Panc1 (cell line): ENCODE results near the gene TMEM108.

Experiments
- POLR2AphosphoS5 ChIP-seq: IDR thresholded peaks from 2 replicates; pipeline ENCODE4 v1.6.1; 2012; ENCODE audit warnings: mild to moderate bottlenecking, low read depth, low read length, moderate library complexity
- SIN3A ChIP-seq: IDR thresholded peaks from 2 replicates; pipeline ENCODE4 v1.6.1; 2012; ENCODE audit warnings: low read depth, mild to moderate bottlenecking, low read length, moderate library complexity, borderline replicate concordance; ENCODE audit not compliant: insufficient read depth
- TF ChIP-seq, protein P1 (sequence below): fragments of 450-650 bp; IDR thresholded peaks from 2 replicates; pipeline ENCODE4 v1.5.1; 2017; ENCODE audit warnings: mild to moderate bottlenecking
- TF ChIP-seq, protein P2 (sequence below), 2 experiments: IDR thresholded peaks; 2 replicates each; pipeline ENCODE4 v1.6.1; 2011 to 2012; ENCODE audit warnings: low read depth in 2 of 2, control low read depth in 1 of 2, low read length in 1 of 2, mild to moderate bottlenecking in 1 of 2, moderate library complexity in 1 of 2; ENCODE audit not compliant: insufficient read depth in 1 of 2

DNA sequence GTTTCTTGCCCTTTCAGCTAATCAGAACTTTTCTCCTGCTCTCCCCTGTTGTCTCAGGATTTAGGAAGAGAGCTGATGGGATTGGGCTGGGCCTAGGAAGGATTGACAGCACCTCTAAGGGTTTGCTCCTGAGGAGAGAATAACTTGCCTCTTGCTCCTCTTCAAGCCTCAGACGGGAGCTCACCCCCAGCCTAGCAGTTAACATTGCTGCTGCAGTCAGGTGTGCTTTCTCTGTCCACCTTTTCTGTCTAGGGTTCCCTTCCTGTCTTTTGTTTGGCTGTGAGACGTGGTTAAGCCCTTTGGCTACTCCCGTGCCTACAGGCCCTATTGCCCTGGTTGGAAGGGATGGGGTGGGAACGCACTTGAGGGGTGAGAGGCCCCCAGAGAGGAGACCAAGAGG is 20.1 kb downstream of the TMEM108 start:
- TF ChIP-seq, protein P1, sequence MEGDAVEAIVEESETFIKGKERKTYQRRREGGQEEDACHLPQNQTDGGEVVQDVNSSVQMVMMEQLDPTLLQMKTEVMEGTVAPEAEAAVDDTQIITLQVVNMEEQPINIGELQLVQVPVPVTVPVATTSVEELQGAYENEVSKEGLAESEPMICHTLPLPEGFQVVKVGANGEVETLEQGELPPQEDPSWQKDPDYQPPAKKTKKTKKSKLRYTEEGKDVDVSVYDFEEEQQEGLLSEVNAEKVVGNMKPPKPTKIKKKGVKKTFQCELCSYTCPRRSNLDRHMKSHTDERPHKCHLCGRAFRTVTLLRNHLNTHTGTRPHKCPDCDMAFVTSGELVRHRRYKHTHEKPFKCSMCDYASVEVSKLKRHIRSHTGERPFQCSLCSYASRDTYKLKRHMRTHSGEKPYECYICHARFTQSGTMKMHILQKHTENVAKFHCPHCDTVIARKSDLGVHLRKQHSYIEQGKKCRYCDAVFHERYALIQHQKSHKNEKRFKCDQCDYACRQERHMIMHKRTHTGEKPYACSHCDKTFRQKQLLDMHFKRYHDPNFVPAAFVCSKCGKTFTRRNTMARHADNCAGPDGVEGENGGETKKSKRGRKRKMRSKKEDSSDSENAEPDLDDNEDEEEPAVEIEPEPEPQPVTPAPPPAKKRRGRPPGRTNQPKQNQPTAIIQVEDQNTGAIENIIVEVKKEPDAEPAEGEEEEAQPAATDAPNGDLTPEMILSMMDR: no peak
- TF ChIP-seq POLR2AphosphoS5 (no peak), SIN3A (no peak)
- TF ChIP-seq, protein P2, sequence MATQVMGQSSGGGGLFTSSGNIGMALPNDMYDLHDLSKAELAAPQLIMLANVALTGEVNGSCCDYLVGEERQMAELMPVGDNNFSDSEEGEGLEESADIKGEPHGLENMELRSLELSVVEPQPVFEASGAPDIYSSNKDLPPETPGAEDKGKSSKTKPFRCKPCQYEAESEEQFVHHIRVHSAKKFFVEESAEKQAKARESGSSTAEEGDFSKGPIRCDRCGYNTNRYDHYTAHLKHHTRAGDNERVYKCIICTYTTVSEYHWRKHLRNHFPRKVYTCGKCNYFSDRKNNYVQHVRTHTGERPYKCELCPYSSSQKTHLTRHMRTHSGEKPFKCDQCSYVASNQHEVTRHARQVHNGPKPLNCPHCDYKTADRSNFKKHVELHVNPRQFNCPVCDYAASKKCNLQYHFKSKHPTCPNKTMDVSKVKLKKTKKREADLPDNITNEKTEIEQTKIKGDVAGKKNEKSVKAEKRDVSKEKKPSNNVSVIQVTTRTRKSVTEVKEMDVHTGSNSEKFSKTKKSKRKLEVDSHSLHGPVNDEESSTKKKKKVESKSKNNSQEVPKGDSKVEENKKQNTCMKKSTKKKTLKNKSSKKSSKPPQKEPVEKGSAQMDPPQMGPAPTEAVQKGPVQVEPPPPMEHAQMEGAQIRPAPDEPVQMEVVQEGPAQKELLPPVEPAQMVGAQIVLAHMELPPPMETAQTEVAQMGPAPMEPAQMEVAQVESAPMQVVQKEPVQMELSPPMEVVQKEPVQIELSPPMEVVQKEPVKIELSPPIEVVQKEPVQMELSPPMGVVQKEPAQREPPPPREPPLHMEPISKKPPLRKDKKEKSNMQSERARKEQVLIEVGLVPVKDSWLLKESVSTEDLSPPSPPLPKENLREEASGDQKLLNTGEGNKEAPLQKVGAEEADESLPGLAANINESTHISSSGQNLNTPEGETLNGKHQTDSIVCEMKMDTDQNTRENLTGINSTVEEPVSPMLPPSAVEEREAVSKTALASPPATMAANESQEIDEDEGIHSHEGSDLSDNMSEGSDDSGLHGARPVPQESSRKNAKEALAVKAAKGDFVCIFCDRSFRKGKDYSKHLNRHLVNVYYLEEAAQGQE (IDR thresholded peaks at IDR 0.05; ENCODE audit: insufficient read depth in 1 of 2, low read depth in 2 of 2, low read length in 1 of 2): no peak
